GM23248 (cell line): ENCODE data around the gene FAM151A.

ENCODE experiments used
- EZH2 ChIP-seq: fragments of 200-600 bp; sonication (generic); IDR thresholded peaks from 2 replicates; pipeline ENCODE4 v1.6.1; 2018; ENCODE audit warnings: antibody characterized with exemption, mild to moderate bottlenecking; ENCODE audit not compliant: insufficient read depth, poor library complexity, severe bottlenecking
- EZH2phosphoT487 ChIP-seq: fragments of 200-600 bp; sonication (generic); IDR thresholded peaks from 2 replicates; pipeline ENCODE4 v1.6.1; 2018; ENCODE audit warnings: antibody characterized with exemption, moderate library complexity, mild to moderate bottlenecking, low read depth; ENCODE audit not compliant: insufficient read depth

GRCh38 chr1:54567961-54568360 lies 55.4 kb downstream of the FAM151A start:
- no peak for TF ChIP-seq EZH2
- no peak for TF ChIP-seq EZH2phosphoT487
